GM18907 (cell line): ENCODE results near the gene MORF4L1.
"Not testable (repeated sequence)": the region's sequence is repeated elsewhere in the genome, so short reads cannot be mapped to it uniquely, and the experiment has no call there.

Experiments
- ATAC-seq: cut with Tn5 transposase; IDR thresholded peaks from one replicate; pipeline ENCODE4 v1.9.1; 2021; ENCODE audit warnings: mild to moderate bottlenecking, moderate library complexity; ENCODE audit not compliant: unreplicated experiment

Gene MORF4L1

GRCh38 chr15:78898540-78898939 lies 25.9 kb downstream of the MORF4L1 start:
- no peak for ATAC-seq

GRCh38 chr15:78900819-78901533 lies 28.3 kb downstream of the MORF4L1 start:
- not testable (repeated sequence) for ATAC-seq

GRCh38 chr15:78902281-78903032 lies 29.8 kb downstream of the MORF4L1 start:
- not testable (repeated sequence) for ATAC-seq

- ATAC-seq, result no peak
Observed at GRCh38 chr15:78904599-78905358, 32.1 kb downstream of the MORF4L1 start.

- ATAC-seq, result no peak
Observed at GRCh38 chr15:78906316-78906620, 33.6 kb downstream of the MORF4L1 start.

- ATAC-seq, result no peak
Observed at GRCh38 chr15:78907577-78907976, 34.9 kb downstream of the MORF4L1 start.

- ATAC-seq, result no peak
Observed at GRCh38 chr15:78909160-78909695, 36.5 kb downstream of the MORF4L1 start.

- ATAC-seq, result no peak
Observed at GRCh38 chr15:78909791-78910228, 37.1 kb downstream of the MORF4L1 start.

- ATAC-seq, result no peak
Observed at GRCh38 chr15:78910271-78910670, 37.6 kb downstream of the MORF4L1 start.

- no peak for ATAC-seq
Observed at GRCh38 chr15:78912316-78912715, 39.6 kb downstream of the MORF4L1 start.

- no peak for ATAC-seq
Observed at GRCh38 chr15:78913012-78913411, 40.3 kb downstream of the MORF4L1 start.

- no peak for ATAC-seq
Observed at GRCh38 chr15:78914027-78914764, 41.5 kb downstream of the MORF4L1 start.

GRCh38 chr15:78915341-78916087 lies 42.8 kb downstream of the MORF4L1 start:
- ATAC-seq, result no peak

- no peak for ATAC-seq
Observed at GRCh38 chr15:78916088-78916487, 43.4 kb downstream of the MORF4L1 start.

GRCh38 chr15:78917888-78918287 lies 45.2 kb downstream of the MORF4L1 start:
- ATAC-seq, result no peak

GRCh38 chr15:78921517-78921916 lies 48.8 kb downstream of the MORF4L1 start:
- ATAC-seq, result no peak

GRCh38 chr15:78921940-78922339 lies 49.2 kb downstream of the MORF4L1 start:
- no peak for ATAC-seq

GRCh38 chr15:78922527-78922926 lies 49.8 kb downstream of the MORF4L1 start:
- no peak for ATAC-seq

- no peak for ATAC-seq
Observed at GRCh38 chr15:78923015-78923414, 50.3 kb downstream of the MORF4L1 start.
